IMR-90 (cell line): ENCODE measurements around the gene F11.

Experiments used
- BHLHE40 ChIP-seq: fragments of 150-350 bp; IDR thresholded peaks from 2 replicates; pipeline ENCODE4 v1.6.1; 2016; ENCODE audit warnings: mild to moderate bottlenecking, low read depth, low read length
- CHD1 ChIP-seq: IDR thresholded peaks from 2 replicates; pipeline ENCODE4 v1.6.1; 2012; ENCODE audit warnings: low read depth, low read length, improper control_type of control experiment
- FOS ChIP-seq: fragments of 150-350 bp; IDR thresholded peaks from 2 replicates; pipeline ENCODE4 v1.6.1; 2016; ENCODE audit warnings: low read depth, low read length
- MAFK ChIP-seq: IDR thresholded peaks from 2 replicates; pipeline ENCODE4 v1.6.1; 2012; ENCODE audit warnings: low read depth, low read length, improper control_type of control experiment
- MAZ ChIP-seq: IDR thresholded peaks from 2 replicates; pipeline ENCODE4 v1.6.1; 2012; ENCODE audit warnings: low read depth, mild to moderate bottlenecking, low read length, improper control_type of control experiment, moderate library complexity, borderline replicate concordance
- POLR2A ChIP-seq: IDR thresholded peaks from 2 replicates; pipeline ENCODE4 v1.6.1; 2012; ENCODE audit warnings: mild to moderate bottlenecking, low read depth, low read length
- RAD21 ChIP-seq: IDR thresholded peaks from 2 replicates; pipeline ENCODE4 v1.6.1; 2012; ENCODE audit warnings: low read length, improper control_type of control experiment
- RCOR1 ChIP-seq: IDR thresholded peaks from 2 replicates; pipeline ENCODE4 v1.6.1; 2012; ENCODE audit warnings: mild to moderate bottlenecking, low read length, improper control_type of control experiment; ENCODE audit not compliant: insufficient replicate concordance
- RFX5 ChIP-seq: IDR thresholded peaks from 2 replicates; pipeline ENCODE4 v1.8.0; 2012; ENCODE audit warnings: low read depth, mild to moderate bottlenecking, low read length, moderate library complexity
- SMC3 ChIP-seq: fragments of 150-350 bp; IDR thresholded peaks from 2 replicates; pipeline ENCODE4 v1.6.1; 2016; ENCODE audit warnings: low read depth, mild to moderate bottlenecking, antibody characterized with exemption, low read length, moderate library complexity
- TF ChIP-seq, protein P1 (sequence below): conservative IDR thresholded peaks from 2 replicates; pipeline ENCODE4 v1.5.1; 2012; ENCODE audit warnings: mild to moderate bottlenecking, low read depth, low read length, improper control_type of control experiment
- TF ChIP-seq, protein P2 (sequence below): fragments of 150-350 bp; IDR thresholded peaks from 2 replicates; pipeline ENCODE4 v1.6.1; 2017; ENCODE audit warnings: mild to moderate bottlenecking, antibody characterized with exemption, low read length, low read depth

DNA sequence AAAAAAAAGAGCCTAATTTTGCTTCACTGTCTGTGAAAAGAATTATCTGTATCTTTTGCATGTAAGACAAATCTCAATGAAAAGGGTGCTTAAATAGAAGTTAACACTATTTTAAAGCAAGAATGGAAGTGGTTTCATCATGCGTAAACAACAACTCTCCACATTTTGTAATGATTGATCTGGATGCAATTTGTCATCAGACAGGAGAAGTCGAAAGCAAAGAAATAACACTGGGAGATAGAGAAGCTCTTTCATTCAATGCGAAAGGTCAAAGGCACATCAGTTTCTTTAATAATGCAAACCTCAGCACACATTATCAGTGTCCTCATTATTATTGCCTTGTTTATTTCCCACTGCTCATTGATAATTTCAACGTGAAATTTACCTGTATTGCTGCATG is 29.9 kb upstream of the F11 start:
- TF ChIP-seq RCOR1 = no peak
- no peak for TF ChIP-seq RFX5
- no peak for TF ChIP-seq RAD21
- no peak for TF ChIP-seq FOS
- TF ChIP-seq MAFK = no peak
- TF ChIP-seq, protein P1, sequence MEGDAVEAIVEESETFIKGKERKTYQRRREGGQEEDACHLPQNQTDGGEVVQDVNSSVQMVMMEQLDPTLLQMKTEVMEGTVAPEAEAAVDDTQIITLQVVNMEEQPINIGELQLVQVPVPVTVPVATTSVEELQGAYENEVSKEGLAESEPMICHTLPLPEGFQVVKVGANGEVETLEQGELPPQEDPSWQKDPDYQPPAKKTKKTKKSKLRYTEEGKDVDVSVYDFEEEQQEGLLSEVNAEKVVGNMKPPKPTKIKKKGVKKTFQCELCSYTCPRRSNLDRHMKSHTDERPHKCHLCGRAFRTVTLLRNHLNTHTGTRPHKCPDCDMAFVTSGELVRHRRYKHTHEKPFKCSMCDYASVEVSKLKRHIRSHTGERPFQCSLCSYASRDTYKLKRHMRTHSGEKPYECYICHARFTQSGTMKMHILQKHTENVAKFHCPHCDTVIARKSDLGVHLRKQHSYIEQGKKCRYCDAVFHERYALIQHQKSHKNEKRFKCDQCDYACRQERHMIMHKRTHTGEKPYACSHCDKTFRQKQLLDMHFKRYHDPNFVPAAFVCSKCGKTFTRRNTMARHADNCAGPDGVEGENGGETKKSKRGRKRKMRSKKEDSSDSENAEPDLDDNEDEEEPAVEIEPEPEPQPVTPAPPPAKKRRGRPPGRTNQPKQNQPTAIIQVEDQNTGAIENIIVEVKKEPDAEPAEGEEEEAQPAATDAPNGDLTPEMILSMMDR = no peak
- no peak for TF ChIP-seq SMC3
- TF ChIP-seq, protein P2, sequence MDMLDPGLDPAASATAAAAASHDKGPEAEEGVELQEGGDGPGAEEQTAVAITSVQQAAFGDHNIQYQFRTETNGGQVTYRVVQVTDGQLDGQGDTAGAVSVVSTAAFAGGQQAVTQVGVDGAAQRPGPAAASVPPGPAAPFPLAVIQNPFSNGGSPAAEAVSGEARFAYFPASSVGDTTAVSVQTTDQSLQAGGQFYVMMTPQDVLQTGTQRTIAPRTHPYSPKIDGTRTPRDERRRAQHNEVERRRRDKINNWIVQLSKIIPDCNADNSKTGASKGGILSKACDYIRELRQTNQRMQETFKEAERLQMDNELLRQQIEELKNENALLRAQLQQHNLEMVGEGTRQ = no peak
- no peak for TF ChIP-seq MAZ
- no peak for TF ChIP-seq POLR2A
- no peak for TF ChIP-seq BHLHE40
- no peak for TF ChIP-seq CHD1
